ENCODE data around the gene ABCC12.

ABCC12 gene

DNA sequence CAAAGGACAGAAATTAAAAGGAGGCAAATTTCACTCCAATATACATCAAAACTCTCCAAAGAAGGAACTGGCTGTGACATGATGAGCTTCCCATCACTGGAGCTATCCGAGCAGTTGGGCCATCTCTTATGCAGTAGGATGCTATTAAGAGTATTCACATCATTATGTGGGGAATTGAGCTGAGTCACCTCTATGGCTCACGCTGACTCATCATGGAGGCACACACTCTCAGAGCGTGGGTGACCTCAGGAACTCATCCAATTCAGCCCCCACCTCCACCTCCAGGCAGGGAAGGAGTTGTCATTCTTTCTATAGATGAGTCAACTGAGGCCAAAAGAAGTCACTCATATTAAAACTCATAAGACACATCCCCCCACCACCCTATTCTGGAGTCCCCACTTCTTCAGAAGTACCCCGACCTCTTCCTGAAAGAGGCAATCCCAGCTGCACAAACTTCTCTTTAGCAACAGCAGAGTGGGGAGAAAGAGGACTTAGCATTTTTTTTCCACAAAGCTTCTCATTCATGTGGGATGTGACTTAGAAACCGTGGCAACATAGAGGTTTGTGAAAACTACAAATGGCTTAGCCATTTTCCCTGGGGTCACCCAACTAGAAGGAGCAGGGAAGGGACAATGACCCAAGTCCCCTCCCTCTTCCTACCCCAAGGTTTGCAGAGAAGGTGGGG, 32.5 kb downstream of the ABCC12 start:
- TF ChIP-seq CEBPB (IDR thresholded peaks at IDR 0.05) (no peak), CREB1 (IDR thresholded peaks at IDR 0.05; ENCODE audit: low read depth) (no peak), TCF12 (IDR thresholded peaks at IDR 0.05; ENCODE audit: low read depth) (no peak), EGR1 (IDR thresholded peaks at IDR 0.05) (peak; percentile 18; the same call in 1 of the 2 replicates), ZBTB7A (IDR thresholded peaks at IDR 0.05; ENCODE audit: low read depth) (no peak), TAF1 (IDR thresholded peaks at IDR 0.05; ENCODE audit: low read depth) (no peak)
- TF ChIP-seq, protein P1, sequence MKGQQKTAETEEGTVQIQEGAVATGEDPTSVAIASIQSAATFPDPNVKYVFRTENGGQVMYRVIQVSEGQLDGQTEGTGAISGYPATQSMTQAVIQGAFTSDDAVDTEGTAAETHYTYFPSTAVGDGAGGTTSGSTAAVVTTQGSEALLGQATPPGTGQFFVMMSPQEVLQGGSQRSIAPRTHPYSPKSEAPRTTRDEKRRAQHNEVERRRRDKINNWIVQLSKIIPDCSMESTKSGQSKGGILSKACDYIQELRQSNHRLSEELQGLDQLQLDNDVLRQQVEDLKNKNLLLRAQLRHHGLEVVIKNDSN (IDR thresholded peaks at IDR 0.05): no peak
- TF ChIP-seq, protein P2, sequence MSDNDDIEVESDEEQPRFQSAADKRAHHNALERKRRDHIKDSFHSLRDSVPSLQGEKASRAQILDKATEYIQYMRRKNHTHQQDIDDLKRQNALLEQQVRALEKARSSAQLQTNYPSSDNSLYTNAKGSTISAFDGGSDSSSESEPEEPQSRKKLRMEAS (IDR thresholded peaks at IDR 0.05): no peak

DNA sequence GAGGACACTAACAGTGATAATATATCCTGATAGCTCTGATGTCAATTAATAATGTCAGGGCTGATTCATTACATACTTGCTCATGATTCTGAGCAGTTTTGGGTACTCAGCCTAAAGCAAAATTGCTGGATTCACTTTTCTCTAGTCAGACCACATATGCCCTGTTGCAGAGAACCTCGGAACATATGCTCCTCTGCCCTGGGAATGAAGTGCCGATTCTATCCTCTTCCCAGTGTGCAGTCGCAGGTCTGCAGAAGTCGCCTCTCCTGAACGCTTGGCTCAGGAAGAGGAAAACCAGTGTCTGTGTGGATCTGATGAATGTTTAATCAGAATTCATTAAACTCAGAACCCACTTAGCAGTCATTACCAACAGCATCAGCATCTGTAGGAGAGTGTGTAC, 34.5 kb downstream of the ABCC12 start:
- no peak for TF ChIP-seq RAD21 (IDR thresholded peaks at IDR 0.05; ENCODE audit: low read depth)
- no peak for TF ChIP-seq CEBPB (IDR thresholded peaks at IDR 0.05)
- no peak for TF ChIP-seq FOXM1 (IDR thresholded peaks at IDR 0.05; ENCODE audit: borderline replicate concordance, low read depth)
- no peak for TF ChIP-seq YY1 (IDR thresholded peaks at IDR 0.05; ENCODE audit: low read depth)
- TF ChIP-seq ZBTB7A (IDR thresholded peaks at IDR 0.05; ENCODE audit: low read depth): no peak
- TF ChIP-seq, protein P3, sequence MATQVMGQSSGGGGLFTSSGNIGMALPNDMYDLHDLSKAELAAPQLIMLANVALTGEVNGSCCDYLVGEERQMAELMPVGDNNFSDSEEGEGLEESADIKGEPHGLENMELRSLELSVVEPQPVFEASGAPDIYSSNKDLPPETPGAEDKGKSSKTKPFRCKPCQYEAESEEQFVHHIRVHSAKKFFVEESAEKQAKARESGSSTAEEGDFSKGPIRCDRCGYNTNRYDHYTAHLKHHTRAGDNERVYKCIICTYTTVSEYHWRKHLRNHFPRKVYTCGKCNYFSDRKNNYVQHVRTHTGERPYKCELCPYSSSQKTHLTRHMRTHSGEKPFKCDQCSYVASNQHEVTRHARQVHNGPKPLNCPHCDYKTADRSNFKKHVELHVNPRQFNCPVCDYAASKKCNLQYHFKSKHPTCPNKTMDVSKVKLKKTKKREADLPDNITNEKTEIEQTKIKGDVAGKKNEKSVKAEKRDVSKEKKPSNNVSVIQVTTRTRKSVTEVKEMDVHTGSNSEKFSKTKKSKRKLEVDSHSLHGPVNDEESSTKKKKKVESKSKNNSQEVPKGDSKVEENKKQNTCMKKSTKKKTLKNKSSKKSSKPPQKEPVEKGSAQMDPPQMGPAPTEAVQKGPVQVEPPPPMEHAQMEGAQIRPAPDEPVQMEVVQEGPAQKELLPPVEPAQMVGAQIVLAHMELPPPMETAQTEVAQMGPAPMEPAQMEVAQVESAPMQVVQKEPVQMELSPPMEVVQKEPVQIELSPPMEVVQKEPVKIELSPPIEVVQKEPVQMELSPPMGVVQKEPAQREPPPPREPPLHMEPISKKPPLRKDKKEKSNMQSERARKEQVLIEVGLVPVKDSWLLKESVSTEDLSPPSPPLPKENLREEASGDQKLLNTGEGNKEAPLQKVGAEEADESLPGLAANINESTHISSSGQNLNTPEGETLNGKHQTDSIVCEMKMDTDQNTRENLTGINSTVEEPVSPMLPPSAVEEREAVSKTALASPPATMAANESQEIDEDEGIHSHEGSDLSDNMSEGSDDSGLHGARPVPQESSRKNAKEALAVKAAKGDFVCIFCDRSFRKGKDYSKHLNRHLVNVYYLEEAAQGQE (IDR thresholded peaks at IDR 0.05; ENCODE audit: low read depth): no peak
- no peak for TF ChIP-seq TAF1 (IDR thresholded peaks at IDR 0.05; ENCODE audit: low read depth)
- TF ChIP-seq CREB1 (IDR thresholded peaks at IDR 0.05; ENCODE audit: low read depth): no peak
- TF ChIP-seq, protein P2 (IDR thresholded peaks at IDR 0.05): no peak
- TF ChIP-seq NFIC (IDR thresholded peaks at IDR 0.05): no peak
- TF ChIP-seq TEAD4 (IDR thresholded peaks at IDR 0.05): no peak
- TF ChIP-seq, protein P1 (IDR thresholded peaks at IDR 0.05): no peak
- no peak for TF ChIP-seq EP300 (IDR thresholded peaks at IDR 0.05; ENCODE audit: borderline replicate concordance)
- no peak for TF ChIP-seq EGR1 (IDR thresholded peaks at IDR 0.05)
- TF ChIP-seq TCF12 (IDR thresholded peaks at IDR 0.05; ENCODE audit: low read depth): no peak

DNA sequence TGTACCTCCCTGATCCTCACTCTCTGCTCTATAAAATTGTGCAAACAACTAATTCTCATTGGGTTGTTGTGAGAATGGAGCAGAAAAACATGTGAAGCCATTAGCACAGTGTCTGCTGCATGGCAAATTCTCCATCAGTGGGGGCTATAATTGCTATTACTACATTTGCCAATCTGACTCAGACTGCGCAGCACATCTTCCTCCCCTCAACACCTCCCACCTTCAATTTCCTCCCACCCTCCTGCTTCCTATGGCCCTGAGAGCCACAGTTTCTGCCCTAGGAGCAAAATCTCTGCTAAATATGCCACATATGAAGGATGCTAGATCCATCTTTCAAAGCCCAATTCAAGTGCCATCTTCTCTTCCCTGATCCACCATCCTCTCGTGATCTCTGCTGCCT, 37.0 kb downstream of the ABCC12 start:
- TF ChIP-seq EP300 (IDR thresholded peaks at IDR 0.05; ENCODE audit: borderline replicate concordance) (no peak), CEBPB (IDR thresholded peaks at IDR 0.05) (no peak), EGR1 (IDR thresholded peaks at IDR 0.05) (no peak), RAD21 (IDR thresholded peaks at IDR 0.05; ENCODE audit: low read depth) (no peak), TEAD4 (IDR thresholded peaks at IDR 0.05) (no peak), ZBTB7A (IDR thresholded peaks at IDR 0.05; ENCODE audit: low read depth) (no peak), YY1 (IDR thresholded peaks at IDR 0.05; ENCODE audit: low read depth) (no peak), CREB1 (IDR thresholded peaks at IDR 0.05; ENCODE audit: low read depth) (no peak), NFIC (IDR thresholded peaks at IDR 0.05) (no peak), FOXM1 (IDR thresholded peaks at IDR 0.05; ENCODE audit: borderline replicate concordance, low read depth) (no peak), TAF1 (IDR thresholded peaks at IDR 0.05; ENCODE audit: low read depth) (no peak), TCF12 (IDR thresholded peaks at IDR 0.05; ENCODE audit: low read depth) (no peak)
- TF ChIP-seq, protein P2 (IDR thresholded peaks at IDR 0.05): no peak
- TF ChIP-seq, protein P3 (IDR thresholded peaks at IDR 0.05; ENCODE audit: low read depth): no peak
- TF ChIP-seq, protein P1 (IDR thresholded peaks at IDR 0.05): no peak

DNA sequence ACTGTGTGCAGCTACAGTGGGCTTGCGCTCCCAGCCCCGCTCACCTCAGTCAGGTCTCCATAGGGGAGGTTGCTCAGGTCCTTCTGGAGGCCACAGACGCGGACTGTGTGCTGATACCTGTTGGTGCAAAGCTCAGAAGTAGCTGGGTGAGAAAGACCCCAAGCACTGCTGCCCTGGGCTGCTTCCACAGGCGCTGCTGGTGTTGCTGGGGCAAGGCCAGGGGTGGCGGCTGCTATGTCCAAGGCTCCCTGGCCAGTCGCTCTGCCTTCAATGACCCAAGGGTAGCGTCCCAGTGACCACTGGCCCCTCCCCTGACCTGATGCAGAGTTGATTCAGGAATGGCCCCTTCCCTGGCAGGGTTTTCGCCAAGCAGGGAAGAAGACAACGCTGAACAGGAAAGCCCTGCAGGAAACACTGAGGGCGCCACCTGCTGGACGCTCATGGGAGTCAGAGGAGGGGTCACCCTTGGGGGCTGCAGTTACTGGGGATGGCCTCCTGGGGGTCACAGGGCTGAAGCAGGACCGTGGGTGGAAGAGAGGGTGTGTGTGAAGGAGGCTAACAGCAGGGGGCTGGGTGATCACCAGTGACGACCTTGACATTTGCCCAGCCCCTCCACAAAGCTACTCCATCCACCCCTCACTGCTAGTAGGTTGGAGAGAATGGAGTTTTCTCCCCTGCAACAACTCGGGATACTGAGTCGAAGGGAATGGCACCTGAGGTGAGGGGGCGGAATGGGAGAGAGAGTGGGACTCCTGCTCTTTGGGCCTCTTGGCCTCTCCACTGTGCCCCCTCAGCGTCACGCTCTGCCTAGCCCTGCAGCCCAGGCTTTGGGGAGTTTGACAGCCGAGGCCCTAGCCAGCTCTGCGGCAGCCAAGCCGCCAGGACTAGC, 38.3 kb downstream of the ABCC12 start:
- TF ChIP-seq, protein P2 (IDR thresholded peaks at IDR 0.05): no peak
- TF ChIP-seq CEBPB (IDR thresholded peaks at IDR 0.05) (no peak), CREB1 (IDR thresholded peaks at IDR 0.05; ENCODE audit: low read depth) (no peak), TCF12 (IDR thresholded peaks at IDR 0.05; ENCODE audit: low read depth) (no peak), TEAD4 (IDR thresholded peaks at IDR 0.05) (no peak), NFIC (IDR thresholded peaks at IDR 0.05) (no peak), RAD21 (IDR thresholded peaks at IDR 0.05; ENCODE audit: low read depth) (peak; percentile 61), TAF1 (IDR thresholded peaks at IDR 0.05; ENCODE audit: low read depth) (no peak), ZBTB7A (IDR thresholded peaks at IDR 0.05; ENCODE audit: low read depth) (peak; percentile 79; the same call in 1 of the 2 replicates), EGR1 (IDR thresholded peaks at IDR 0.05) (no peak), YY1 (IDR thresholded peaks at IDR 0.05; ENCODE audit: low read depth) (no peak), FOXM1 (IDR thresholded peaks at IDR 0.05; ENCODE audit: borderline replicate concordance, low read depth) (no peak), EP300 (IDR thresholded peaks at IDR 0.05; ENCODE audit: borderline replicate concordance) (no peak)
- TF ChIP-seq, protein P3 (IDR thresholded peaks at IDR 0.05; ENCODE audit: low read depth): no peak
- TF ChIP-seq, protein P1 (IDR thresholded peaks at IDR 0.05): no peak

All from Ishikawa (cell line).